Measurements from ENCODE around the gene CASK.

DNA sequence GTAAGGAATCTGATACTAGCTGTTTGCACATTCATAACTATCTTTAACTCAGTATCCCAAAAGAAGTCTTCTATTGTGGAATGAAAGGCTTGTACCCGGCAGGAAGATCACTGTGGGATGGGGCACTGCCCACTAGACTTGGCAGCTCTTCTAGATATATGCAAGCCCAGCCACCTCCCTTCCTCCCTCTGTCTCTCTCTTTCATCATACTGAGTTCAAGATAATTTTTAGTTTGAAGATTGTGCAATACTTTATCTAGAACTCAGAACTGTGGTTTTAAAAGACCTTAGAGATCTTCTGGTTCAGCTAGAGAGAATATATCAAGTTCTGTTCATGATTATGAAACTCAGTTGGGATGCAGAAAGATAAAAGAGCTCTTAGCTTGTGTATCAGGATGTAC, 257.1 kb downstream of the CASK start:
- no peak for TF ChIP-seq TP53 (CRISPR knock-in tag; conservative IDR thresholded peaks at IDR 0.05)
- peak; percentile 74; the same call in 1 of the 2 replicates for TF ChIP-seq CEBPB (IDR thresholded peaks at IDR 0.05; ENCODE audit: borderline replicate concordance, low read depth, low read length)
- TF ChIP-seq RBM22 (optimal IDR thresholded peaks at IDR 0.05; ENCODE audit: low read length) = no peak
- no peak for TF ChIP-seq TRIM24 (CRISPR knock-in tag; IDR thresholded peaks at IDR 0.05)
- no peak for TF ChIP-seq NR2C2 (CRISPR knock-in tag; IDR thresholded peaks at IDR 0.05; ENCODE audit: borderline replicate concordance)
- TF ChIP-seq, protein P1, sequence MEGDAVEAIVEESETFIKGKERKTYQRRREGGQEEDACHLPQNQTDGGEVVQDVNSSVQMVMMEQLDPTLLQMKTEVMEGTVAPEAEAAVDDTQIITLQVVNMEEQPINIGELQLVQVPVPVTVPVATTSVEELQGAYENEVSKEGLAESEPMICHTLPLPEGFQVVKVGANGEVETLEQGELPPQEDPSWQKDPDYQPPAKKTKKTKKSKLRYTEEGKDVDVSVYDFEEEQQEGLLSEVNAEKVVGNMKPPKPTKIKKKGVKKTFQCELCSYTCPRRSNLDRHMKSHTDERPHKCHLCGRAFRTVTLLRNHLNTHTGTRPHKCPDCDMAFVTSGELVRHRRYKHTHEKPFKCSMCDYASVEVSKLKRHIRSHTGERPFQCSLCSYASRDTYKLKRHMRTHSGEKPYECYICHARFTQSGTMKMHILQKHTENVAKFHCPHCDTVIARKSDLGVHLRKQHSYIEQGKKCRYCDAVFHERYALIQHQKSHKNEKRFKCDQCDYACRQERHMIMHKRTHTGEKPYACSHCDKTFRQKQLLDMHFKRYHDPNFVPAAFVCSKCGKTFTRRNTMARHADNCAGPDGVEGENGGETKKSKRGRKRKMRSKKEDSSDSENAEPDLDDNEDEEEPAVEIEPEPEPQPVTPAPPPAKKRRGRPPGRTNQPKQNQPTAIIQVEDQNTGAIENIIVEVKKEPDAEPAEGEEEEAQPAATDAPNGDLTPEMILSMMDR (CRISPR knock-in tag; IDR thresholded peaks at IDR 0.05) = no peak
- no peak for TF ChIP-seq POLR2A (IDR thresholded peaks at IDR 0.05; ENCODE audit: insufficient read depth in 1 of 2, low read depth in 2 of 2, low read length in 2 of 2)
- TF ChIP-seq EHMT2 (IDR thresholded peaks at IDR 0.05; ENCODE audit: borderline replicate concordance, low read depth, low read length) = no peak
- TF ChIP-seq ZNF337 (CRISPR knock-in tag; IDR thresholded peaks at IDR 0.05; ENCODE audit: borderline replicate concordance, low read depth) = no peak
- TF ChIP-seq GABPB1 (CRISPR knock-in tag; IDR thresholded peaks at IDR 0.05) = no peak

Data from HepG2 (cell line).